Tibial artery (tissue), 4 donors: ENCODE results near the gene PIP5K1C.

Experiments
- DNase-seq, 2 donors: peaks; one replicate each; pipeline ENCODE4 v3.0.0-alpha.2; 2019
- H3K27ac ChIP-seq, 2 donors: fragments of 200-600 bp; sonication (generic) in 1 of 2; 1 replicate in 1 of 2; 2 replicates in 1 of 2; pipeline ENCODE4 v1.5.1; 2018 to 2019; ENCODE audit warnings: mild to moderate bottlenecking in 1 of 2
- H3K27me3 ChIP-seq, 2 donors: fragments of 200-600 bp; sonication (generic) in 1 of 2; one replicate each; pipeline versions ENCODE4 v1.5.1 to v1.6.0; 2016 to 2019
- H3K36me3 ChIP-seq, 3 donors: fragments of 200-600 bp; sonication (generic) in 2 of 3; one replicate each; pipeline ENCODE4 v1.5.1; 2016 to 2019; ENCODE audit warnings: mild to moderate bottlenecking in 2 of 3
- H3K4me1 ChIP-seq, 4 donors: fragments of 200-600 bp; sonication (generic) in 2 of 4; 1 replicate in 3 of 4; 2 replicates in 1 of 4; pipeline ENCODE4 v1.5.1; 2016 to 2019
- H3K4me3 ChIP-seq, 2 donors: fragments of 200-600 bp; sonication (generic) in 1 of 2; 1 replicate in 1 of 2; 2 replicates in 1 of 2; pipeline ENCODE4 v1.5.1; 2018 to 2019; ENCODE audit warnings: mild to moderate bottlenecking in 2 of 2
- H3K9me3 ChIP-seq, 3 donors: fragments of 200-600 bp; sonication (generic) in 1 of 3; one replicate each; pipeline ENCODE4 v1.5.1; 2016 to 2019
- intact Hi-C: fragments of 100-400 bp; cut with DNase I; formaldehyde crosslinking; loops from one replicate; pipeline ENCODE4 v1.15.0; 2023; ENCODE audit warnings: low total_unique reads
- TF ChIP-seq, protein P1 (sequence below), 2 experiments: fragments of 200-600 bp in 1 of 2; fragments of 450-650 bp in 1 of 2; IDR thresholded peaks; one replicate each; pipeline ENCODE4 v1.5.1; 2017 to 2019; ENCODE audit warnings: antibody characterized with exemption in 2 of 2, mild to moderate bottlenecking in 1 of 2, moderate library complexity in 1 of 2

The PIP5K1C gene

DNA sequence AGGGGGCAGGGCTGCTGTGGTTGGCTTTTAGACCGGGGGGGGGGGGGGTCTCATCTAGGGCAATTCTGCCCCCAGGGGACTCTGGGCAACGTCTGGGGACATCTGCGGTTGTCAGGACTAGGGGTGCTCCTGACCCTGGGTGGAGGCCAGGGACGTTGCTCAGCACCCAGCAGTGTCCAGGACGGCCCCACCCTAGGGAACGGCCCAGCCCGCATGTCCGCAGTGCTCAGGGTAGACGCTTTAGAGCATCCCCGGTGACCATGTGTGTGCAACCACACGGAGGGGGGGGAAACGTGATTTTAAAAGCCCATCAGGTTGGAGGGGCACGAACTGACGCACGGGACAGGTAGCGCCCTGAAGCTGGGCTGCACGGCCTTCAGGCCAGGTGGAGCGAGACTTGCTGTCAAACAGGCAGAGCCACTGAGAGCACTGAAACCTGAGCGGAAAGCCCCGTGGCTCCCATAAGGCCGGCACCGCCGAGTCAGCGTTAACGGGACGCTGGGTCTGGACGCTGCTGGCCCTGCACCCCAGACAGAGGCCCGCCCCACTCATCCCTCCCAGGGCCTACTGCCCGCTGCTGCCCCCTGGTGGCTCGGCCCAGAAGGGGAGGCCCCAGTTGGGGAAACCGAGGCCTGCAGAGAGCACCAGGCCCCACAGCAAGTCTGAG is 82.0 kb downstream of the PIP5K1C start:
- no peaks in the 10 kb centered on the region for H3K27me3 ChIP-seq
- intact Hi-C loops = loop anchor here (1.0 to 5.0 kb wide), 3 partner anchors 31 to 73 kb away; no protein-coding TSS in a partner anchor
- TF ChIP-seq, protein P1, sequence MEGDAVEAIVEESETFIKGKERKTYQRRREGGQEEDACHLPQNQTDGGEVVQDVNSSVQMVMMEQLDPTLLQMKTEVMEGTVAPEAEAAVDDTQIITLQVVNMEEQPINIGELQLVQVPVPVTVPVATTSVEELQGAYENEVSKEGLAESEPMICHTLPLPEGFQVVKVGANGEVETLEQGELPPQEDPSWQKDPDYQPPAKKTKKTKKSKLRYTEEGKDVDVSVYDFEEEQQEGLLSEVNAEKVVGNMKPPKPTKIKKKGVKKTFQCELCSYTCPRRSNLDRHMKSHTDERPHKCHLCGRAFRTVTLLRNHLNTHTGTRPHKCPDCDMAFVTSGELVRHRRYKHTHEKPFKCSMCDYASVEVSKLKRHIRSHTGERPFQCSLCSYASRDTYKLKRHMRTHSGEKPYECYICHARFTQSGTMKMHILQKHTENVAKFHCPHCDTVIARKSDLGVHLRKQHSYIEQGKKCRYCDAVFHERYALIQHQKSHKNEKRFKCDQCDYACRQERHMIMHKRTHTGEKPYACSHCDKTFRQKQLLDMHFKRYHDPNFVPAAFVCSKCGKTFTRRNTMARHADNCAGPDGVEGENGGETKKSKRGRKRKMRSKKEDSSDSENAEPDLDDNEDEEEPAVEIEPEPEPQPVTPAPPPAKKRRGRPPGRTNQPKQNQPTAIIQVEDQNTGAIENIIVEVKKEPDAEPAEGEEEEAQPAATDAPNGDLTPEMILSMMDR (IDR thresholded peaks at IDR 0.05) = peak; percentile 98 to 99
- peak overlapping the region in 1 of 2 donors; percentile 21 for H3K27ac ChIP-seq
- H3K4me1 ChIP-seq = peaks cover 0 to 10% (median 7%) of the 10 kb centered on the region in 4 donors
- peaks cover 15 to 94% (median 41%) of the 10 kb centered on the region in 3 donors for H3K36me3 ChIP-seq
- no peak overlapping the region for H3K4me3 ChIP-seq
- no peaks in the 10 kb centered on the region for H3K9me3 ChIP-seq
- DNase-seq = peak; percentile 61 to 87

DNA sequence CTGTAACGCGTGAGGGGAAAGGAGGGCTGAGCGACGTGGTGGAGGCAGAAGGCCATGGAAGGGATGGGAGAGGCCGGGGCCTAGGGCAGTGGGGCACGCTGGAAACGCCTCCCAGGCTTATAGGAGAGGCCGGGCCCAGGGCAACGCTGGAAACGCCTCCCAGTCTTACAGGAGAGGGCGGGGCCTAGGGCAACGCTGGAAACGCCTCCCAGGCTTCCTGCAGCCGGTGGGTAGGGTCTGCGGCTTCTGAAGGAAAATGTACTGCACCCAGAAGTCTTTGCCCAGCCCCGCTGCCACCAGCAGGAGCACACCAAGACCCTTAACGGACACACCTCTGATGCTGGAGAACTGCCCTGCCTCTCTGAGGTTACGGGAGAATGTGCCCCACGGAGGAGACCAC is 82.8 kb downstream of the PIP5K1C start:
- H3K4me1 ChIP-seq = peaks cover 0 to 10% (median 7%) of the 10 kb centered on the region in 4 donors
- no peak overlapping the region for H3K4me3 ChIP-seq
- no peak overlapping the region for H3K27ac ChIP-seq
- no peak for DNase-seq
- no peaks in the 10 kb centered on the region for H3K27me3 ChIP-seq
- H3K9me3 ChIP-seq = no peaks in the 10 kb centered on the region
- TF ChIP-seq, protein P1 (IDR thresholded peaks at IDR 0.05) = no peak
- peaks cover 8 to 94% (median 41%) of the 10 kb centered on the region in 3 donors for H3K36me3 ChIP-seq
- intact Hi-C loops = loop anchor here (5.0 kb wide), 1 partner anchor 40 kb away; no protein-coding TSS in a partner anchor

DNA sequence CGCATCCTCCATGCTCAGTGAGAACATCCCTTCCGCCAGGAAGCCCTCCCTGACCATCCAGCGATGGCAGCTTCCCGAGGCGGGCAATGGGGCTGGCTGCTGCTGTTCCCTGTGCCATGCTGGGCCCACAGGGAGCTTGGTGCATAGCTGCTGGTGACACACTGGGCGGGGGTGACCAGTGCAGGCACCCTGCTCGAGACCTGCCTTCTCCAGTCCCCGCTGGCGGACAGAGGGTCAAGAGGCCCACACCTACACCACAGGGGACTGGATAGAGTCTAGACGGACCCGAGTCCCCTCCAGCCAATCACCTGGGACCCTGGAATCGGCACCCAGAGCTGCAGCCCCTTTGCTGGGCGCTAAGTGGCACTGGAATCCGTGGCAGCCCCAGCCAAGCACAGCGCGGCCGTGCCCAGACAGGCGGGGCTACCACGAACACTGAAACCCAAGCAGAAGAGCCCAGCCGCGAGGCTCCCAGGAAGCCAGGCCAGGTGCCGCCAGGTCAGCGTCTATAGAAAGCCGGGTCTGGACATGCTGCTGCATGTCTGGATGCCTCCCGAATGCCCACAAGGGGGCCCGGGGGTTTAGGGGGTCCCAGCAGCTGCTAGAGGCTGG is 84.6 kb downstream of the PIP5K1C start:
- H3K27ac ChIP-seq = no peak overlapping the region
- peaks cover 0 to 16% (median 10%) of the 10 kb centered on the region in 4 donors for H3K4me1 ChIP-seq
- intact Hi-C loops = loop anchor here (5.0 kb wide), 1 partner anchor 38 kb away; no protein-coding TSS in a partner anchor
- TF ChIP-seq, protein P1 (IDR thresholded peaks at IDR 0.05) = no peak
- no peak for DNase-seq
- H3K36me3 ChIP-seq = peaks cover 9 to 94% (median 41%) of the 10 kb centered on the region in 3 donors
- no peak overlapping the region for H3K4me3 ChIP-seq
- H3K9me3 ChIP-seq = no peaks in the 10 kb centered on the region
- no peaks in the 10 kb centered on the region for H3K27me3 ChIP-seq

DNA sequence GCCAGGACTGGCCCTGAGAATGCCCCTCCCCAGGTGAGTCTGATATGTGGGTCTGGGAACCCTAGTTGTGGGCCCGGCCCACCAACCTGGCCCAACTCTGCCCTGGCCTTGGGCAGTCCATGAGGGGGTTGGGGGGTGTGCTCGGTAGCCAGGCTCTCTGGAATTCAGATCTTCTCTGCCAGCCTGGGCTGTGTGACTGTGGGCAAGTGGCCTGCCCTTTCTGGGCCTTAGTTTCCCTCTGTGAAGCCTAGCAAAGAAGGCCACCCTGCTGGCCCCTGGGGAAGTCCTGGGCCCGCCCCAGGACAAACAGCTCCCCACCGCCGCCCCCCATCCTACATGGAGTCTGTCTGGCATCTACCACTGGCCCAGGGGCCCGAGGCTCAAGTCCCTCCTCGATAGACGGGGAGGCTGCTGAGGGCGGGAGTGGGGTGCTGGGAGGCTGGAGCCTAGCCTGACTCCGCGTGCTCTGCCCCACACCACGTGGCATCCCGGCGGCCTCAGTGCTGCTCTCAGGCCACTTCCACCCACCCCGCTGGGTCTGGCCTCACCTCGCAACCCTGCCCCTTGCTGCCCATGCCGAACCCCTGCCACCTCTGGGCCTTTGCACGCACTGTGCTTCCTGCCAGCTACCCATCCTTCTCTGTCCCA is 85.3 kb downstream of the PIP5K1C start:
- Histone ChIP-seq H3K4me1 (peaks cover 0 to 23% (median 16%) of the 10 kb centered on the region in 4 donors), H3K36me3 (peaks cover 9 to 89% (median 36%) of the 10 kb centered on the region in 3 donors), H3K4me3 (no peak overlapping the region), H3K9me3 (no peaks in the 10 kb centered on the region), H3K27ac (no peak overlapping the region), H3K27me3 (no peaks in the 10 kb centered on the region)
- DNase-seq = no peak
- TF ChIP-seq, protein P1 (IDR thresholded peaks at IDR 0.05) = no peak
- intact Hi-C loops = loop anchor here (5.0 kb wide), 1 partner anchor 38 kb away; no protein-coding TSS in a partner anchor

DNA sequence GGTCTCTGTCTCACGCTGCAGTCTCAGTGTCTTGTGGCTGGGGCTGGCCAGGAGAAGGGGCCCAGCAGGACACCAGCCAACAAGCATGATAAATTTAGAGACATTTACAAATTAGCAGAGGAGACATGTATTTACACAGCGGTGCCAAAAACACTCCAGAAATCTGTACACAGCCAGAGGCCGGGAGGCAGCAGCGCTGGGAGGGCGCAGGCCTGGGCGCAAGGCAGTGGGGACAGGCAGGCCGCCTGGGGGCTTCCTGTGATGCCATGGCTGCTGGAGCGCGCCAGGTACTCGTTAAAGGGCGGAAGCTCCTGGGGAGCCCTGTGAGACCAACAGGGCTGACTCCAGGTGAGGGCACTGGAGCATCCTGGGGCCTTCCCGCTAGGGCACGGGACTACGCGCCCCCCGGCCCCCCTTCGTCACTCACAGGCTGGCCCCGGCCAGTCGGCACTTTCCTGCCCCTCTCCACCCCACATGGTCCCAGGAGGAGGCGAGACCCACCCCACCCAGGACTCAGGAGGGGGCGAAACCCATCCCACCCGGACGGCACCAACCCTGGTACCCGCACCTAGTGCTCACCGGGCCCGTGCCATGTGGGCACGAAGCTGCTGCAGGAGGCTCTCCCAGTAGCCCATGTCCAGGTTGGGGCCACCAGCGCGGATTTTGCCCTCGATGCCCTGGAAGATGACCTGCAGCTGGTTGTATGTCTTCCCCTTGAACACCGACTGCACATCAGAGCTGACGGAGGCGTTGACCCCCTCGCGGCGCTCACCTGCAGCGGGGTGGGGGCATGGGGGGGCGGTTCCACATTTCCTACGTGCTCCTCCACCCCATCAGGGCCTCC is 86.2 kb downstream of the PIP5K1C start:
- H3K4me1 ChIP-seq = peaks cover 0 to 32% (median 25%) of the 10 kb centered on the region in 4 donors
- intact Hi-C loops = no loop called here
- peaks cover 9 to 79% (median 28%) of the 10 kb centered on the region in 3 donors for H3K36me3 ChIP-seq
- TF ChIP-seq, protein P1 (IDR thresholded peaks at IDR 0.05) = no peak
- H3K27ac ChIP-seq = no peak overlapping the region
- H3K4me3 ChIP-seq = no peak overlapping the region
- no peak for DNase-seq
- no peaks in the 10 kb centered on the region for H3K9me3 ChIP-seq
- H3K27me3 ChIP-seq = no peaks in the 10 kb centered on the region
